ENCODE measurements around the gene SKA1.
"Not testable (repeated sequence)": the region's sequence is repeated elsewhere in the genome, so short reads cannot be mapped to it uniquely, and the experiment has no call there.

The SKA1 gene

DNA sequence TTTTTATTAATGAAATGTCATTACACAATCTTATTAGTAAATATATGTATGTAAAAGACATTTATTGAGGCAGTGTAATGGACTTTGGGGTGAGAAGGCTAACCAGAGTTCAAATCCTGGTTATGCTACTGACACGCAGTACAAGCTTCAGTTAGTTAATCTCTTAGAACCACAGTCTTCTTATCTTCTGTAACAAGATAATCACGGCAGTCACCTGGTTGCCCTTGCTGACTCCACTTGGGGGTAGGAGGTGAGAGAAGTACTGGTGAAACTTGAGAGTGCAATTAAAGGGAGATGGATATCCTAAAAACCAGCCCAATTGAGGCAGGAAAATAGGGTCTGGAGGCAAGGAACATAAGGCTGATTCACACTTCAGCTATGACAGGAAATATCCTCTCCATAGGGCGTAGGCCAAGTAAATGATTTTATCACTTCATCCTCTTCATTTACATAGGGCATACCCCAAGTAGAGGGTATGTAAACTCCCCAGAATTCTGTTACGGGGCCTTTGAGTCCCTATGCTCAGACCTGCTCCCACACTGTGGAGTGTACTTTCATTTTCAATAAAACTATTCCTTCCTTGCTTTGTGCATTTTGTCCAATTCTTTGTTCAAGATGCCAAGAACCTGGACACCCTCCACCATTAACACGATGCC, 21.3 kb downstream of the SKA1 start:
- DNase-seq, result no peak

DNA sequence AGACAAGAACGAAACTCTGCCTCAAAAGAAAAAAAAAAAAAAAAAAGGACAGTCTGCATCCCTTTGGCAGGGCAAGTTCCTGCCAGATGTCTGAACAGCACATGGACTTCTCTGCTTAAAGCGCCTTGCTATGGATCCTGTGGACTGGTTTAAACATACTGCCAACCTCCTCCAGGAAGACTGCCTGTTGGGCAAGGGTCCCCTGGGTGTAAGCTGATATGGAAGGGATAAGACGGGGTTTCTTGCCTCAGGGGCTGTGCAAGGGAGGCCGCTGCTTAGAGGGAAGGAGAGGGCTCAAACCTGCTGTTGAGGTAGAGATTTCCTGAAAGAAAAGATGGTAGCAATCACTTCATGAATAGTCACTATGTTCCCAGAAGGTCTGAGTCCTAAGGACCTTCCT, 22.2 kb downstream of the SKA1 start:
- DNase-seq, result no peak

- DNase-seq, result no peak
Measured at GRCh38 chr18:50398099-50398498, 23.3 kb downstream of the SKA1 start.

- no peak for DNase-seq
Measured at GRCh38 chr18:50398947-50399346, 24.1 kb downstream of the SKA1 start.

DNA sequence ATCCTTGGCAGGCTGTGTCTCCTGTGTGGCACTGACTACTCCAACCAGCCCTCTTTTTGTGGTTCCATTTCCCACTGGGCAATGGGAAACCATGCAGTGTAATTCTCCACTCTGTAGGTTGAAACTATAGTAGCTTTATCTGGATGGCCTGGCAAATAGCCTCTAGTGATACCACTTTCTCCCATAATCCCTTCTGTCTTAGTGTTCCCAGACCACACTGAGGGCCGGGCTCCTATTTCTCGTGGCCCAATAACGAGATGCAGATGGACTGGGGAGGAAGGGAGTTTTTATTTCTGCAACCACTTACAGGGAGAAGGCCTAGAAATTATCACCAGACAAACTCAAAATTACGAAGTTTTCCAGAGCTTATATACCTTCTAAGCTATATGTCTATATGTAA, 24.7 kb downstream of the SKA1 start:
- no peak for DNase-seq

DNA sequence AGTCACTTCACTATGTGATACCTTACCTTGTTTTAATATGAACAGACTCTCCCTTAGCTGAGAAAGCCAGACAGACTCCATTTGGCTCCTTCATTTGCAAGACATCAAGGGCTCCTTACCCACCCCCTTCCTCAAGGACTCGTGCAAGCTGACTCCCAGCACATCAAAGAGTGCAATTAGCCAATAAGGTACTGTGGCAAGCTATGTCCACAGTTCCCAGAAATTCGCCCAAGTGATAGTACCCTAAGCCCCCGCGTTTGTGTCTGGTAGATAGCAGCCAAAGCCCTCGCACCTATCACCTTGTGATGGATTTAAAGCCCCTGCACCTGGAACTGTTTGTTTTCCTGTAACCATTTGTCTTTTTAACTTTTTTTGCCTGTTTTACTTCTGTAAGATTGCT, 25.6 kb downstream of the SKA1 start:
- not testable (repeated sequence) for DNase-seq

DNA sequence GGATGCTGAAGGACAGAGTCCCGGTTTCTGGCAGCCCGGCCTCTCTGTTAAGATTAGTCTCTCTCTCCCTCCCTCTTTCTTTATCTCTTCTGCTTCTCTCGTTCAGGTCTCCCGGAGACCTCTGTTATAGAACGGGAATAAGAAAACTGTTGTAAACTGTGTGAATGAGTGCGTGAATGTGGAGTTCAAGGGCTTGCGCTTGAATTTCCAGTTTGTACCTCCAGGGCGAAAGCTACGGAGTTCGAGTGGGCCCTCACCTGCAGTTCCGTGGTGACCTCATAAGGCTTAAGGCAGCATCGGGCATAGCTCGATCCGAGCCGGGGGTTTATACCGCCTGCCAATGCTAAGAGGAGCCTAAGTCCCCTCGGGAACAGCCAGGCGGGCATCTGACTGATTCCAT, 26.4 kb downstream of the SKA1 start:
- DNase-seq, result no peak

GRCh38 chr18:50401888-50402287, 27.0 kb downstream of the SKA1 start:
- no peak for DNase-seq

DNA sequence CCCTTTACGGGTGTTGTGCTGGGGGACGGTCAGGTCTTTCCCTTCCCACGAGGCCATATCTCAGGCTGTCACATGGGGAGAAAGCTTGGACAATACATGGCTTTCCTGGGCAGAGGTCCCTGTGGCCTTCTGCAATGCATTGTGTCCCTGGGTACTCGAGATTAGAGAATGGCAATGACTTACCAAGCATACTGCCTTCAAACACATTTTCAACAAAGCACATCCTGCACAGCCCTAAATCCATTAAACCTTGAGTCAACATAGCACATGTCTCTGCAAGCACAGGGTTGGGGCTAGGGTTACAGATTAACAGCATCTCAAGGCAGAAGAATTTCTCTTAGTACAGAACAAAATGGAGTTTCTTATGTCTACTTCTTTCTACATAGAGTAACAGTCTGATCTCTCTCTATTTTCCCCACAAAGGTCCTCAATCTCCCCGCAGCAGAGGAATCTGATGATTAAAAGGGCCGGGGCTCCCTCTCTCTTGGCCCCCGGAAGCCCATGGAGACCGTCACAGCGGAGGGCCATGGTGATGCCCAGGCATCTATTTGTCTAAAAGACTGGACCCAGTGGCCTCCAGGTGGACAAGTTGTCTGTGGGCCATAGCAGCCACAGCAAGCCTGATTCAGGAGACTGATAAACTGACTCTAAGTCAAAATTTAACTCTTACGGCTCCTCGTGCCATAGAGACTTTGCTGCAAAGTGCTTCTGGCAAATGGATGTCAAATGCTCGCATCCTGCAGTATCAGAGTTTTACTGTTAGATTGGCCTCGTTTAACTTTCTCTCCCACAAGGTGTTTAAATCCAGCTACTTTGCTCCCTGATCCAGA, 30.1 kb downstream of the SKA1 start:
- DNase-seq, result not testable (repeated sequence)

DNA sequence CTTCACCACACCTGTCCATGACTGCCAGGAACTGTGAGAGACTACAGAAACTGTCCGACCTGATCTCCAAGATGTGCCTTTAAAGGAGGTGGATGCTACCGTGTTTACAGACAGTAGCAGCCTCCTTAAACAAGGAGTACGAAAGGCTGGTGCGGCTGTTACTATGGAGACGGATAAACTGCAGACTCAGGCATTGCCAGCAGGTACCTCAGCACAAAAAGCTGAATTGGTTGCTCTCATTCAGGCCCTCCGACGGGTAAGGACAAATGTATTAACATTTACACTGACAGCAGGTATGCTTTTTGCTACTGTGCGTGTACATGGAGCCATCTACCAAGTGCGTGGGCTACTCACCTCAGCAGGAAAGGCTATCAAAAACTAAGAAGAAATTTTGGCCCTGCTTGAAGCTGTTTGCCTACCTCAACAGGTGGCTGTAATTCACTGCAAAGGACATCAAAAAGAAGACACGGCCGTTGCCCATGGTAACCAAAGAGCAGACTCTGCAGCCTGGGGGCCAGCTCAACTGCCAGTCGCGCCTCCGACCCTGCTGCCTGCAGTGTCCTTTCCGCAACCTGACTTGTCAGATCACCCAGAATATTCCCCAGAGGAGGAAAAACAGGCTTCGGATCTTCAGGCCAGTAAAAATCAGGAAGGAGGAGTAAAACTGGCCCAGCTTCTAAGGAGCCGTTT, 30.9 kb downstream of the SKA1 start:
- no peak for DNase-seq

GRCh38 chr18:50409236-50409635, 34.4 kb downstream of the SKA1 start:
- no peak for DNase-seq

DNA sequence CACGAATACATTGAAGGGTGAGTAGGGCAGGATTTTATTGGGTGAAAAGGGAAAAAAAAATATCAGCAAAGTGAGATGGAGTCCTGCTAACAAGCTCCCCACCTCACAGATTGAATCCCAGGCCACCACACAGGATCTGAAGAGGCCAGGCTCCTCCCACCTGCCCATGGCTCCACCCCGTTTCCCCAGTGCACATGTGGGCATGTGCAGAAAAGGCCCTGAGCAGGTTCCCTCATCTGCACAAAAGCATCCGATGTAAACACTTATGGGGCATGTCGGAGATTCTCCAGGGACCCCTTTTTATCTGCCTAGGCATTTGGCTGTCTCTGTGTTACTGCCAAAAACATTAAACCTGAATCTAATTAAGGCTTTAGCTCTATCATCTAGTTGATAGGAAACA, 35.2 kb downstream of the SKA1 start:
- DNase-seq, result no peak

GRCh38 chr18:50410894-50411293, 36.0 kb downstream of the SKA1 start:
- DNase-seq, result no peak

DNA sequence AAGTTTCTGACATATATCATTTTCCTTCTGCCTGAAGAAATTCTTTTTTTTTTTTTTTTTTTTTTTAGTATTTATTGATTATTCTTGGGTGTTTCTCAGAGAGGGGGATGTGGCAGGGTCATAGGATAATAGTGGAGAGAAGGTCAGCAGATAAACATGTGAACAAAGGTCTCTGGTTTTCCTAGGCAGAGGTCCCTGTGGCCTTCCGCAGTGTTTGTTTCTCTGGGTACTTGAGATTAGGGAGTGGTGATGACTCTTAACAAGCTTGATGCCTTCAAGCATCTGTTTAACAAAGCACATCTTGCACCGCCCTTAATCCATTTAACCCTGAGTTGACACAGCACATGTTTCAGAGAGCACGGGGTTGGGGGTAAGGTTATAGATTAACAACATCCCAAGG, 42.0 kb downstream of the SKA1 start:
- DNase-seq, result not testable (repeated sequence)

- DNase-seq, result not testable (repeated sequence)
Measured at GRCh38 chr18:50417705-50418104, 42.9 kb downstream of the SKA1 start.

GRCh38 chr18:50418650-50419049, 43.8 kb downstream of the SKA1 start:
- DNase-seq, result no peak

- DNase-seq, result no peak
Measured at GRCh38 chr18:50422286-50422898, 47.5 kb downstream of the SKA1 start.

GRCh38 chr18:50424877-50425690, 50.2 kb downstream of the SKA1 start:
- no peak for DNase-seq

- no peak for DNase-seq
Measured at GRCh38 chr18:50427896-50428295, 53.0 kb downstream of the SKA1 start.

DNA sequence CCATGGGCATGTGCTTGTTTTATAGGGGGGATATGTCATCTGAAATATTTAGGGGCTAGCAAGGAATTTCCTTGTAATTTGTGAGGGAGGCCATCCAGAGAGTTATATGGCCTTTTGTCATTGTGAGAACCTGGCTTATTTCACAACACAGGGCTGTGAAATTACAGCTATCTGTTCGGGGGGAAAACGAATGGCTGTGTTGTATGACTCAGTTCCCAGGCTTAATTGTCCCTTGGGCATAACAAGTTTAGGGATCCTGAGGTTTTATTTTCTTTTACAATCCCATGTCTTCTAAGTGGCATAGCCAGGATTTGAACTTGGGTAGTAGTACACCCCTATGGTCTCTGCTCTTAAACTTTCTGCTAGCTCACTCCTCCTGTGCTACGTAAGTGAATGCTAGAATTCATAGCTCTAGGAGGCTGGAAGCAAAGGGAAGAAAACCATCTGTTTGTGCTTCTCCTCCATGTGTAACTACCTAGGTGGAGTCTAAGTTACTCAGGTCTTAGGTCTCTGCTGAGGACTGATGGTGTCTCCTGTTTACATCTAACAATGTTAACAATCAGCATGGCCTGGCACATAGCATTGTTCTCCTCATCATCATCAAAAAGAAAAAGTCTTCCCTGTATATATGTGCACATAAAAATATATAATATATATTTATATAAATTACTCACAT, 53.8 kb downstream of the SKA1 start:
- no peak for DNase-seq

- no peak for DNase-seq
Measured at GRCh38 chr18:50429207-50429948, 54.5 kb downstream of the SKA1 start.
